ENCODE data around the gene RHOC. TPM values are rescaled to one million over a fixed set of nuclear protein-coding genes. Genes with fewer than 3 reads are reported as not detected.

Gene RHOC
- polyA plus RNA-seq, 1 experiment = 1,537 TPM

- TF ChIP-seq CTCF (IDR thresholded peaks at IDR 0.05; ENCODE audit: insufficient read depth, low read depth, low read length) = no peak
- Histone ChIP-seq H3K4me3 (ENCODE audit: low read depth, low read length) (no peak overlapping the region), H3K27me3 (ENCODE audit: control insufficient read depth, insufficient read depth, low read length) (no peaks in the 10 kb centered on the region), H3K36me3 (ENCODE audit: control insufficient read depth, insufficient read depth, low read length) (peaks cover 32% of the 10 kb centered on the region)
- POLR2A ChIA-PET = no interaction called here
- DNase-seq (ENCODE audit: low read depth) = no peak
- CTCF ChIA-PET = interaction anchor here (0.7 to 2.1 kb wide), 4 partner anchors 15 to 191 kb away, joined by 3 to 4 read pairs (median 3); partner anchors contain the start of genes MOV10 and RHOC
Observed at GRCh38 chr1:112692681-112693080, 14.2 kb downstream of the RHOC start.

DNA sequence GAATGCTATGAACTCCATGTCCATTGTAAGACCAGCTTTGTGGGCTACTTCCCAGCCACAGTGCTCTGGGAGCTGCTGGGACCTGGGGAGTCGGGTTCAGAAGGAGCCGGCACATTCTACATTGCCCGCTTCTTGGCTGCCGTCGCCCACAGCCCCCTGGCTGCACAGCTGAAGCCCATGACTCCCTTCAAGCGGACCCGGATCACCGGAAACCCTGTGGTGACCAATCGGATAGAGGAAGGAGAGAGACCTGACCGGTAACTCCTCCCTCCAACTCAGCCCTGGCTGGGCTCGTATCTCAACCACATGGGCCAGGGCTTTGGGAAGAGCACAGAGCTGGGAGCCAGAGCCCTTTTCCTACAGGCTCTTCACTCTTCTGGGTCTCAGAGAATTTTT is 17.1 kb downstream of the RHOC start:
- no peak for TF ChIP-seq CTCF (IDR thresholded peaks at IDR 0.05; ENCODE audit: insufficient read depth, low read depth, low read length)
- CTCF ChIA-PET = interaction anchor here (1.7 kb wide), 1 partner anchor 9 kb away, joined by 6 read pairs; no protein-coding TSS in a partner anchor
- no peak for DNase-seq (ENCODE audit: low read depth)
- Histone ChIP-seq H3K36me3 (ENCODE audit: control insufficient read depth, insufficient read depth, low read length) (peaks cover 26% of the 10 kb centered on the region), H3K4me3 (ENCODE audit: low read depth, low read length) (no peak overlapping the region), H3K27me3 (ENCODE audit: control insufficient read depth, insufficient read depth, low read length) (no peaks in the 10 kb centered on the region)
- POLR2A ChIA-PET = no interaction called here

DNA sequence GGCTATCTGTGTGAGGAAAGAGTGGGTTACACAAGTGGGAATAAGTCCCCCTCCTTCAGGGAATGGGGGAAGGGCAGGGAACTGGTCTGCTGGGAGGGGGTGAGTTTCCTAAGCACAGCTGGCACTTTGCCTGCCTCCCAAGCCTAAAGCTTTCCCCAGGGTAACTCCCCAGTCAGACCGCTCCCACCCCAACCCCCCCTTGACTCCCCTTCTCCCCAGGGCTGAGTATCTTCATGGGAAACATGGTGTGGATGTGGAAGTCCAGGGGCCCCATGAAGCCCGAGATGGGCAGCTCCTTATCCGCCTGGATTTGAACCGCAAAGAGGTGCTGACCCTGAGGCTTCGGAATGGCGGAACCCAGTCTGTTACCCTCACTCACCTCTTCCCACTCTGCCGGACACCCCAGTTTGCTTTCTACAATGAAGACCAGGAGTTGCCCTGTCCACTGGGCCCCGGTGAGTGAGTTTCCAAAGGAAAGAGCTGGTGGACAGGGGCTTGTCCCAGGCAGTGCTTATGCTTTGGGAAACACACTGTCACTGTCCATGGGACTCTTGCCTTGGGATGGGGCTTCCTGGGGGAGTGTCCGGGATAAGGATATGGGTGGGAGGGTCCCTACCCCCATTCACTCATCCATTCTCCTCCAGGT is 17.6 kb downstream of the RHOC start:
- DNase-seq (ENCODE audit: low read depth) = no peak
- H3K36me3 ChIP-seq (ENCODE audit: control insufficient read depth, insufficient read depth, low read length) = peaks cover 22% of the 10 kb centered on the region
- H3K27me3 ChIP-seq (ENCODE audit: control insufficient read depth, insufficient read depth, low read length) = no peaks in the 10 kb centered on the region
- H3K4me3 ChIP-seq (ENCODE audit: low read depth, low read length) = no peak overlapping the region
- ChIA-PET CTCF (interaction anchor here (0.7 to 1.7 kb wide), 2 partner anchors 9 to 53 kb away, joined by 3 to 6 read pairs; no protein-coding TSS in a partner anchor), POLR2A (no interaction called here)
- no peak for TF ChIP-seq CTCF (IDR thresholded peaks at IDR 0.05; ENCODE audit: insufficient read depth, low read depth, low read length)

- H3K4me3 ChIP-seq (ENCODE audit: low read depth, low read length) = no peak overlapping the region
- H3K36me3 ChIP-seq (ENCODE audit: control insufficient read depth, insufficient read depth, low read length) = peaks cover 17% of the 10 kb centered on the region
- no peak for TF ChIP-seq CTCF (IDR thresholded peaks at IDR 0.05; ENCODE audit: insufficient read depth, low read depth, low read length)
- ChIA-PET CTCF (interaction anchor here (0.7 to 1.7 kb wide), 2 partner anchors 10 to 52 kb away, joined by 3 to 6 read pairs; no protein-coding TSS in a partner anchor), POLR2A (no interaction called here)
- no peak for DNase-seq (ENCODE audit: low read depth)
- H3K27me3 ChIP-seq (ENCODE audit: control insufficient read depth, insufficient read depth, low read length) = no peaks in the 10 kb centered on the region
Observed at GRCh38 chr1:112688781-112689193, 18.1 kb downstream of the RHOC start.

DNA sequence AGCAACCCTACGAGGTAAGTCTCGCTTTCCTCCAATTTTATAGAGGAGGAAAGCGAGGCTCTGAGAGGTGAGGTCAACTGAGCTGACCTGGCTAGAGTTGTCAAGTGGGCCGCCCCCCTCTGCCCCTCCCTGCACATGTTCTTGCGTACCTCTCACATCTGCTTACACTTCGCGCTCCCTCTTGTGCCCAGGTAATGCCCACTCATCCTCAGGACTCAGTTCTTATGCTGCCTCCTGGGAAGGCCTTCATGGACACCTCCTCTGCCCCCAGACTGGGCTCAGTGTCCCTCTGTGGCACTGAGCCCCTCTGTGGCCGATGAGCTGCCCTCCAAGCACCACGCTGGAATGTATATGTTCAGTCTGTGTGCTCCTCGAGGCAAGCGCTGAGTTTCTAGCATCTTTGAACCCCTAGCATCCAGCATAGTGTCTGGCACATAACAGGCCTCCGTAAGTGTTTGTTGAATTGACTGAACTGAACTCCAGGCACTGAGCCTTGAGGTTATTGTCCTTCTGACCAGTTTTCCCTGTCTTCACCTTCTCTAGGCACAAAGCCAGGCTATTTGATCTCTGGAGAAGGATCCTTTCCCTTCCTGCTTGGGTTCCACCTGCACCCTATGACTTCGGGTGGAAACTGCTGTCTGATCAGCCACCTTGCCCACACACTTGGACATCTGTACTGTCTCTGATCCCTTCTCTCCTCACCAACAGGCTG is 19.0 kb downstream of the RHOC start:
- CTCF ChIA-PET = interaction anchor here (1.7 kb wide), 1 partner anchor 11 kb away, joined by 6 read pairs; no protein-coding TSS in a partner anchor
- POLR2A ChIA-PET = no interaction called here
- no peak for TF ChIP-seq CTCF (IDR thresholded peaks at IDR 0.05; ENCODE audit: insufficient read depth, low read depth, low read length)
- H3K4me3 ChIP-seq (ENCODE audit: low read depth, low read length) = no peak overlapping the region
- DNase-seq (ENCODE audit: low read depth) = no peak
- no peaks in the 10 kb centered on the region for H3K27me3 ChIP-seq (ENCODE audit: control insufficient read depth, insufficient read depth, low read length)
- peaks cover 16% of the 10 kb centered on the region for H3K36me3 ChIP-seq (ENCODE audit: control insufficient read depth, insufficient read depth, low read length)

Measured in BJ (cell line).